OCI-LY1 (cell line): Measurements from ENCODE around the gene STK40.

Experiments used
- H2AFZ ChIP-seq: fragments of 200-600 bp; sonication (generic), shearing (Covaris generic); 2 replicates; pipeline ENCODE4 v1.6.0; 2014; ENCODE audit warnings: antibody characterized with exemption, mild to moderate bottlenecking, low read length
- H3F3A ChIP-seq: fragments of 200-600 bp; sonication (generic), shearing (Covaris generic); 2 replicates; pipeline ENCODE4 v1.6.0; 2014; ENCODE audit warnings: mild to moderate bottlenecking, antibody characterized with exemption, low read length, moderate library complexity; ENCODE audit not compliant: insufficient read depth
- H3K27ac ChIP-seq: fragments of 200-600 bp; sonication (generic); 2 replicates; pipeline ENCODE4 v1.5.1; 2014; ENCODE audit warnings: low read length, mixed run types, mild to moderate bottlenecking, low read depth; ENCODE audit not compliant: poor library complexity, severe bottlenecking
- H3K27me3 ChIP-seq: fragments of 200-600 bp; sonication (generic); 2 replicates; pipeline ENCODE4 v1.6.0; 2014; ENCODE audit warnings: antibody characterized with exemption, mild to moderate bottlenecking, low read length, moderate library complexity; ENCODE audit not compliant: insufficient read depth
- H3K36me3 ChIP-seq: fragments of 200-600 bp; sonication (generic); 2 replicates; pipeline ENCODE4 v1.6.1; 2014; ENCODE audit warnings: mild to moderate bottlenecking, antibody characterized with exemption, low read length, moderate library complexity, mixed read lengths; ENCODE audit not compliant: insufficient read depth
- H3K4me1 ChIP-seq: fragments of 200-600 bp; sonication (generic); 2 replicates; pipeline ENCODE4 v1.5.1; 2014; ENCODE audit warnings: mild to moderate bottlenecking, low read length, moderate library complexity; ENCODE audit not compliant: insufficient read depth, severe bottlenecking
- H3K4me2 ChIP-seq: fragments of 200-600 bp; sonication (generic), shearing (Covaris generic); 2 replicates; pipeline ENCODE4 v1.6.1; 2014; ENCODE audit warnings: low read length
- H3K4me3 ChIP-seq: fragments of 200-600 bp; sonication (generic); 2 replicates; pipeline ENCODE4 v1.5.1; 2014; ENCODE audit warnings: low read length, low read depth, mild to moderate bottlenecking, mixed read lengths; ENCODE audit not compliant: poor library complexity, severe bottlenecking
- H3K79me2 ChIP-seq: fragments of 200-600 bp; shearing (Covaris generic); 2 replicates; pipeline ENCODE4 v1.6.1; 2016; ENCODE audit warnings: mixed run types, low read length, mixed read lengths; ENCODE audit not compliant: insufficient read depth
- H3K9ac ChIP-seq: fragments of 200-600 bp; sonication (generic), shearing (Covaris generic); 2 replicates; pipeline ENCODE4 v1.6.1; 2014; ENCODE audit warnings: mild to moderate bottlenecking, low read length, mixed read lengths
- H3K9me2 ChIP-seq: fragments of 200-600 bp; sonication (generic), shearing (Covaris generic); 2 replicates; pipeline ENCODE4 v1.6.1; 2014; ENCODE audit warnings: low read depth, mild to moderate bottlenecking, low read length, mixed read lengths
- H3K9me3 ChIP-seq: fragments of 200-600 bp; shearing (Covaris generic); 2 replicates; pipeline ENCODE4 v1.6.1; 2014; ENCODE audit warnings: low read length, mixed read lengths
- H4K20me1 ChIP-seq: fragments of 200-600 bp; sonication (generic), shearing (Covaris generic); 2 replicates; pipeline ENCODE4 v1.6.0; 2016; ENCODE audit warnings: mild to moderate bottlenecking, low read length; ENCODE audit not compliant: insufficient read depth
- EZH2 ChIP-seq: fragments of 200-600 bp; sonication (generic), shearing (Covaris generic); IDR thresholded peaks from 2 replicates; pipeline ENCODE4 v1.8.0; 2017; ENCODE audit warnings: borderline replicate concordance, mixed run types, mild to moderate bottlenecking, antibody characterized with exemption, low read length, moderate library complexity, mixed read lengths
- TF ChIP-seq, protein P1 (sequence below): fragments of 200-600 bp; sonication (generic), shearing (Covaris generic); IDR thresholded peaks from 2 replicates; pipeline ENCODE4 v1.5.1; 2017; ENCODE audit warnings: mild to moderate bottlenecking, antibody characterized with exemption, low read length, moderate library complexity, mixed read lengths

The STK40 gene

DNA sequence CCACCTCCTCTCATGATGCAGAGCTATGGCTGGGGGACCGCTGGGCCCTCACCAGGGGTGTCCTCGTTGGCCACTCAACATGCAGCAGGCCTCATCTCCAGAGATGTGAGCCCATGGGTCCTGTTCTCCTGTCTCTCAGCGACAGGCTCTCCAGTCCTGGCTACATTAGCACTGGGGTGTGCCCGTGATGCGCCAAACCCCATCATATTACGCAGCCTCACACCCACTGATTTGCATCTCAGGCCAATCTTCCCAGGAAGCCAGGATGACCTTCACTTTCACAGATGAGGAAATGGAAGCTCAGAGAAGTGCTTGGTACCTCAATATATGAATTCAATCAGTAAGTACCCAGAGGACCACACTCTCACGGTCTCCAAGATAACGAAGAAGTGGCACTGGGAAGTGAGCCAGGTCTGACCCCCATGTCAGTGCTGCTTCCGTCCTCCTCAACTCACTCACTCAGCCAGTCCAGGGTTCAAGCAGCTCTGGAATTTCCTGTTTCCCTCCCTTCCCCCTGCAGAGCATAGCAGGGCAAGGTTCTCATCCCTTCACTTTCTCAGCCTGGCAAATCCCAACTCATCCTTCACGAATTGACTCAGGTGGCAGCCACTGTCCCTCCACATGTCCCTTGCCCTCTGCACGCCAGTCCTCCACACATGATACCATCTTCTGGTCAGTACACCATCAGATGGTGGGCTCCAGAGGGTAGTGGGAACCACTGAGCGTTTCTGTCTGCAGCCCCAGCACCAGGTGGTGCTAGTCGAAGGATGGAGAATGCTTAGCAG, 33.4 kb downstream of the STK40 start:
- no peaks in the 10 kb centered on the region for H4K20me1 ChIP-seq
- H3K27me3 ChIP-seq: no peaks in the 10 kb centered on the region
- H3K27ac ChIP-seq: no peak overlapping the region
- no peak overlapping the region for H2AFZ ChIP-seq
- peaks cover 71% of the 10 kb centered on the region; the same call in 1 of the 2 replicates for H3K36me3 ChIP-seq
- no peaks in the 10 kb centered on the region for H3K79me2 ChIP-seq
- no peaks in the 10 kb centered on the region for H3F3A ChIP-seq
- H3K9ac ChIP-seq: no peak overlapping the region
- no peaks in the 10 kb centered on the region for H3K9me2 ChIP-seq
- H3K4me1 ChIP-seq: peaks cover 24% of the 10 kb centered on the region
- no peaks in the 10 kb centered on the region for H3K9me3 ChIP-seq
- no peak for TF ChIP-seq EZH2
- TF ChIP-seq, protein P1, sequence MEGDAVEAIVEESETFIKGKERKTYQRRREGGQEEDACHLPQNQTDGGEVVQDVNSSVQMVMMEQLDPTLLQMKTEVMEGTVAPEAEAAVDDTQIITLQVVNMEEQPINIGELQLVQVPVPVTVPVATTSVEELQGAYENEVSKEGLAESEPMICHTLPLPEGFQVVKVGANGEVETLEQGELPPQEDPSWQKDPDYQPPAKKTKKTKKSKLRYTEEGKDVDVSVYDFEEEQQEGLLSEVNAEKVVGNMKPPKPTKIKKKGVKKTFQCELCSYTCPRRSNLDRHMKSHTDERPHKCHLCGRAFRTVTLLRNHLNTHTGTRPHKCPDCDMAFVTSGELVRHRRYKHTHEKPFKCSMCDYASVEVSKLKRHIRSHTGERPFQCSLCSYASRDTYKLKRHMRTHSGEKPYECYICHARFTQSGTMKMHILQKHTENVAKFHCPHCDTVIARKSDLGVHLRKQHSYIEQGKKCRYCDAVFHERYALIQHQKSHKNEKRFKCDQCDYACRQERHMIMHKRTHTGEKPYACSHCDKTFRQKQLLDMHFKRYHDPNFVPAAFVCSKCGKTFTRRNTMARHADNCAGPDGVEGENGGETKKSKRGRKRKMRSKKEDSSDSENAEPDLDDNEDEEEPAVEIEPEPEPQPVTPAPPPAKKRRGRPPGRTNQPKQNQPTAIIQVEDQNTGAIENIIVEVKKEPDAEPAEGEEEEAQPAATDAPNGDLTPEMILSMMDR: no peak
- no peak overlapping the region for H3K4me3 ChIP-seq
- H3K4me2 ChIP-seq: no peak overlapping the region

DNA sequence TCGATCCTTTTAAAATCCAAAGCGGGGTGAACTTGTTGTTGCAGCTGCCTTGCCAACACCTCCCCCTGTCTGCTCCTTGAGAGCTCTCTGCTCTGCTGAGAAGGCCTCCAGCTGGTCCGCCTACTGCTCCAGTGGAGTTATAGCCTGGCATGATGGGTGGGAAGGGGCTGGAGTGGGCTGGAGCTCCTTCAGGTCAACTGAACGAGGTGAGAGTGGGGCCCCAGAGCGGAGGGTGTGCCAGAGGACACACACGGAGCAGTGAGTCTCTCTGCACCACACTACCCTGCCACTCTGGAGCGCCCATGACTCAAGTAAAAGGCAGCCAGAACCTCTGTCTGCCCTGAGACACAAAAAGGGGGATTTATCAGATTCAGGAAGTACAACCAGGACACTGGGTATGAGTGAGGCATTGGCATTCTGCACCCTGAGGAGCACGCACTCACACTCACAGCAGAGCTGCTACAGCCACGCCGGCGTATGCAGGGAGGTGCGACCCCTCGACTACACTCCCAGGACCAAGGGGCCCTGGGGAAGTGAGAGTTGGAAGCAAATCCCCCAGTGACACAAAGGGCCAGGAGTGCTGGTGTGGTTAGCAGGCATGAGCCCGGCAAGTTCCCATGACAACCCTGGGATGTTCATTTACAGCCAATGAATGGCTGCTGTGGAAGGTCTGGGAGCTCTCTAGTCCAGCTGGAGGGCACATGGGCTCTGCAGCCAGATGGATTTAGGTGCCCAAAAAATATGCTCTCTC, 34.3 kb downstream of the STK40 start:
- Histone ChIP-seq H3K4me2 (no peak overlapping the region; the same call in 1 of the 2 replicates), H3K79me2 (no peaks in the 10 kb centered on the region), H3K27me3 (no peaks in the 10 kb centered on the region), H3F3A (no peaks in the 10 kb centered on the region), H3K9me3 (no peaks in the 10 kb centered on the region), H3K9ac (peak overlapping the region; percentile 21; the same call in 1 of the 2 replicates), H3K27ac (peak overlapping the region; percentile 61), H4K20me1 (no peaks in the 10 kb centered on the region), H3K9me2 (no peaks in the 10 kb centered on the region), H2AFZ (no peak overlapping the region), H3K36me3 (peaks cover 73% of the 10 kb centered on the region; the same call in 1 of the 2 replicates), H3K4me1 (peaks cover 24% of the 10 kb centered on the region), H3K4me3 (no peak overlapping the region)
- TF ChIP-seq, protein P1: no peak
- TF ChIP-seq EZH2: no peak

DNA sequence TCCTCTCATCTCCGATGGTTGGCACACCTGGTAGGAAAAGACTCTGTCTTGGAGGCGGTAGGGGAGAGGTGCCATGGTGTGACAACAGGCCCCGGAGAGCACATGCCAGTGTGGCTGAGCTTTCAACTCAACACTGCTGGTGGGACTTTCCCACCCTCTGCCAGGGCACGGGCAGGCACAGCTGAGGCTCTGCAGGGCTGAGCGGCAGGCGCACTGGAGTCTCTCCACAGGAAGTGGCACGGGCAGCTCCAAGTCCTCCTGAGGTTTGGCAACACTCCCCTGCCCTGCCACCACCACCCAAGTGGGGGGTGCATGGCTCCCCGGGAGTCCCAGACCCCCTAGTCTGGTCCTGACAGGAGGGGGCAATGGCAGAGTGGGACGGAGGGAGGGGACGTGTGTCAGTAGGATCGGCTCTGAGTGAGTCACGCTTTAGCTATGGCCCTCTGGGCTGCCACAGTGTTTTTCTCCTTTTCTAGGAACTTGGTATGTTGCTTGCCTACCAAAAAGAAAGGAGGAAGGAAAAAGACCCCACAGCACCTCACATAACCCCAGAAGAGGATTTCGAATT, 35.0 kb downstream of the STK40 start:
- no peak overlapping the region for H3K4me3 ChIP-seq
- no peaks in the 10 kb centered on the region for H3K9me3 ChIP-seq
- no peaks in the 10 kb centered on the region for H3F3A ChIP-seq
- H3K79me2 ChIP-seq: no peaks in the 10 kb centered on the region
- H3K4me1 ChIP-seq: peaks cover 24% of the 10 kb centered on the region
- TF ChIP-seq EZH2: no peak
- TF ChIP-seq, protein P1: no peak
- peak overlapping the region; percentile 61 for H3K27ac ChIP-seq
- H3K4me2 ChIP-seq: no peak overlapping the region; the same call in 1 of the 2 replicates
- peaks cover 75% of the 10 kb centered on the region; the same call in 1 of the 2 replicates for H3K36me3 ChIP-seq
- H2AFZ ChIP-seq: no peak overlapping the region
- no peaks in the 10 kb centered on the region for H4K20me1 ChIP-seq
- no peaks in the 10 kb centered on the region for H3K9me2 ChIP-seq
- H3K27me3 ChIP-seq: no peaks in the 10 kb centered on the region
- peak overlapping the region; percentile 21; the same call in 1 of the 2 replicates for H3K9ac ChIP-seq
